Caco-2 (cell line): Measurements from ENCODE around the gene TIMP3. TPM values are rescaled to one million over a fixed set of nuclear protein-coding genes. Genes with fewer than 3 reads are reported as not detected.

ENCODE experiments used
- BruUV-seq: library from RNA; stranded (reverse); fragments of 400-500 nt; replicated peaks from 2 replicates; lab custom pipeline; 2021; lab: Mats Ljungman, UMichigan
- CTCF ChIA-PET: fragments of 300-600 bp; sonication (Branson Sonifier 250); formaldehyde crosslinking; loops from one replicate; lab custom pipeline; 2022; ENCODE audit warnings: antibody characterized with exemption; lab: Charles Lee
- POLR2A ChIA-PET: fragments of 300-600 bp; sonication (Branson Sonifier 250); formaldehyde crosslinking; loops from one replicate; lab custom pipeline; 2022; ENCODE audit warnings: antibody characterized with exemption; lab: Charles Lee
- DNase-seq, 2 experiments: peaks; one replicate each; pipeline versions ENCODE4 v3.0.0 to v3.0.0-alpha.2; 2020 to 2022
- H3K27me3 ChIP-seq: replicated peaks from 2 replicates; pipeline ENCODE4 v1.6.0; 2011; ENCODE audit warnings: low read length; ENCODE audit not compliant: control insufficient read depth, insufficient read depth
- H3K36me3 ChIP-seq: 2 replicates; pipeline ENCODE4 v1.5.1; 2011; ENCODE audit warnings: low read length; ENCODE audit not compliant: control insufficient read depth, insufficient read depth
- H3K4me1 ChIP-seq: fragments of 250-450 bp; sonication (Bioruptor Pico); 2 replicates; pipeline ENCODE4 v1.5.1; 2020; ENCODE audit warnings: mild to moderate bottlenecking
- H3K4me3 ChIP-seq: 2 replicates; pipeline ENCODE4 v1.5.1; 2011; ENCODE audit warnings: low read depth, mild to moderate bottlenecking, control low read depth, low read length
- H3K9me3 ChIP-seq: fragments of 250-450 bp; sonication (Bioruptor Pico); 2 replicates; pipeline ENCODE4 v1.5.1; 2020; ENCODE audit warnings: mild to moderate bottlenecking, moderate library complexity
- H3K27ac Mint-ChIP-seq: one replicate; pipeline ENCODE4 v1.8.0; 2022; ENCODE audit warnings: mixed read lengths; ENCODE audit not compliant: unreplicated experiment
- H3K27me3 Mint-ChIP-seq: one replicate; pipeline ENCODE4 v1.8.0; 2022; ENCODE audit warnings: mixed read lengths; ENCODE audit not compliant: insufficient read depth, unreplicated experiment
- H3K36me3 Mint-ChIP-seq: one replicate; pipeline ENCODE4 v1.8.0; 2022; ENCODE audit warnings: mild to moderate bottlenecking, mixed read lengths; ENCODE audit not compliant: insufficient read depth, unreplicated experiment
- H3K4me1 Mint-ChIP-seq: one replicate; pipeline ENCODE4 v1.8.0; 2022; ENCODE audit warnings: low read depth, mixed read lengths; ENCODE audit not compliant: unreplicated experiment
- H3K4me3 Mint-ChIP-seq: one replicate; pipeline ENCODE4 v1.8.0; 2022; ENCODE audit warnings: mild to moderate bottlenecking, moderate library complexity, mixed read lengths; ENCODE audit not compliant: unreplicated experiment
- H3K9me3 Mint-ChIP-seq: one replicate; pipeline ENCODE4 v1.8.0; 2022; ENCODE audit warnings: mixed read lengths; ENCODE audit not compliant: unreplicated experiment
- CTCF ChIP-seq, 2 experiments: fragments of 200-600 bp in 1 of 2; IDR thresholded peaks; 1 replicate in 1 of 2; 2 replicates in 1 of 2; pipeline versions ENCODE4 v1.5.1 to v1.8.0; 2011 to 2022; ENCODE audit warnings: antibody characterized with exemption in 1 of 2, control low read depth in 1 of 2, inconsistent platforms in 1 of 2, low read depth in 1 of 2, low read length in 1 of 2, mild to moderate bottlenecking in 1 of 2, moderate library complexity in 1 of 2; ENCODE audit not compliant: insufficient read depth in 1 of 2, severe bottlenecking in 1 of 2, unreplicated experiment in 1 of 2
- intact Hi-C: fragments of 100-400 bp; cut with micrococcal nuclease; formaldehyde crosslinking; loops from one replicate; pipeline ENCODE4 v1.10.0; 2022; ENCODE audit not compliant: unreplicated experiment
- total RNA-seq: library from RNA; stranded (reverse); gene quantifications from 2 replicates; pipeline ENCODE4 v1.2.3, GENCODE V29; 2022

TIMP3 gene
- total RNA-seq, 1 experiment from 2014 or later = 86.4 TPM

- Histone ChIP-seq H3K36me3 (no peaks in the 10 kb centered on the region), H3K4me1 (no peaks in the 10 kb centered on the region), H3K4me3 (no peak overlapping the region), H3K27me3 (no peaks in the 10 kb centered on the region), H3K9me3 (peaks cover under 1% of the 10 kb centered on the region; the same call in 1 of the 2 replicates)
- POLR2A ChIA-PET = no interaction called here
- CTCF ChIA-PET = no interaction called here
- intact Hi-C loops = no loop called here
- H3K27ac Mint-ChIP-seq = no peak overlapping the region
- BruUV-seq = no TSS peak
- H3K4me1 Mint-ChIP-seq = no peaks in the 10 kb centered on the region
- no peak for DNase-seq
- no peak overlapping the region for H3K4me3 Mint-ChIP-seq
- no peak for TF ChIP-seq CTCF (IDR thresholded peaks at IDR 0.05; ENCODE audit: insufficient read depth in 1 of 2, low read depth in 1 of 2, low read length in 1 of 2, severe bottlenecking in 1 of 2, unreplicated experiment in 1 of 2)
- peaks cover 3% of the 10 kb centered on the region for H3K27me3 Mint-ChIP-seq
- H3K36me3 Mint-ChIP-seq = no peaks in the 10 kb centered on the region
- peaks cover 7% of the 10 kb centered on the region for H3K9me3 Mint-ChIP-seq
Measured at GRCh38 chr22:32910429-32910772, 108.9 kb downstream of the TIMP3 start.

DNA sequence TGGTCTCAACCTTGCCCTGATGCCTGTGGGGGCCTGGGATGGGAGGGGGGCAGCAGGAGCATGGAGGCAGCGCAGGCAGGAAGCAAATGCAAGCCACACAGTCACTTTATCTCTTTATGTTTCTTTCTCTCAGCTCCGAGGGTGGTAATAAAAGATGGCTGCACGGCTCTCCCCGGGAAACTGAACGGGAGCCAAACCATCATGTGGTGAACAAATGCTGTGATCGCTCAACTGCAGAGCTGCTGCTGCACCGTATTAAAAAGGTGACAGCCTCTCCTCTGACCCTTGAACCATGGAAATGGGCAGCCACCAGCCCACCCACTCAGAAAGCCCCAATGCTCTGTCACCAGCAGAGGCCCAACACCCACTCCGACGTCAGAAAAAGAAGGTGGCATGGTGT lies 110.0 kb downstream of the TIMP3 start:
- Mint-ChIP-seq H3K27me3 (peaks cover 3% of the 10 kb centered on the region), H3K9me3 (peaks cover 11% of the 10 kb centered on the region), H3K27ac (no peak overlapping the region), H3K4me1 (no peaks in the 10 kb centered on the region), H3K4me3 (no peak overlapping the region), H3K36me3 (no peaks in the 10 kb centered on the region)
- no TSS peak for BruUV-seq
- no peak for DNase-seq
- ChIA-PET POLR2A (no interaction called here), CTCF (no interaction called here)
- H3K9me3 ChIP-seq = peaks cover 12% of the 10 kb centered on the region
- no peak overlapping the region for H3K4me3 ChIP-seq
- no peak for TF ChIP-seq CTCF (IDR thresholded peaks at IDR 0.05; ENCODE audit: insufficient read depth in 1 of 2, low read depth in 1 of 2, low read length in 1 of 2, severe bottlenecking in 1 of 2, unreplicated experiment in 1 of 2)
- H3K36me3 ChIP-seq = no peaks in the 10 kb centered on the region
- intact Hi-C loops = no loop called here
- H3K4me1 ChIP-seq = no peaks in the 10 kb centered on the region
- no peaks in the 10 kb centered on the region for H3K27me3 ChIP-seq
